LNCaP clone FGC (cell line): ENCODE results near the gene EPB41L4A.
"Not testable (repeated sequence)": the region's sequence is repeated elsewhere in the genome, so short reads cannot be mapped to it uniquely, and the experiment has no call there.

ENCODE experiments used
- DNase-seq: peaks from one replicate; pipeline ENCODE4 v3.0.0-alpha.2; 2011; ENCODE audit warnings: low read depth
- H3K4me3 ChIP-seq: 2 replicates; pipeline ENCODE4 v1.5.1; 2011; ENCODE audit warnings: mild to moderate bottlenecking, low read depth, low read length, control low read depth
- CTCF ChIP-seq: IDR thresholded peaks from 2 replicates; pipeline ENCODE4 v1.5.1; 2012; ENCODE audit warnings: mild to moderate bottlenecking; ENCODE audit not compliant: control insufficient read depth, insufficient read depth; ENCODE audit errors: extremely low read depth

The EPB41L4A gene

GRCh38 chr5:112216140-112216539 is 202.9 kb downstream of the EPB41L4A start:
- no peak for DNase-seq
- TF ChIP-seq CTCF: no peak

GRCh38 chr5:112210430-112211005 is 208.6 kb downstream of the EPB41L4A start:
- H3K4me3 ChIP-seq: no peak overlapping the region
- TF ChIP-seq CTCF: peak; percentile 68
- DNase-seq: peak; percentile 11

More at GRCh38 chr5:112216140-112216539, 202.9 kb downstream of the EPB41L4A start:
- H3K4me3 ChIP-seq: no peak overlapping the region

- no peak overlapping the region for H3K4me3 ChIP-seq
- no peak for TF ChIP-seq CTCF
- DNase-seq: no peak
These were observed 210.1 kb downstream of the EPB41L4A start for GRCh38 chr5:112208699-112209615.

- not testable (repeated sequence) for DNase-seq, H3K4me3 ChIP-seq
These were observed 210.9 kb downstream of the EPB41L4A start for GRCh38 chr5:112208195-112208594.

GRCh38 chr5:112205846-112206245 is 213.2 kb downstream of the EPB41L4A start:
- H3K4me3 ChIP-seq: no peak overlapping the region
- DNase-seq: no peak
- no peak for TF ChIP-seq CTCF

- DNase-seq: no peak
- no peak for TF ChIP-seq CTCF
- no peak overlapping the region for H3K4me3 ChIP-seq
These were observed 215.8 kb downstream of the EPB41L4A start for GRCh38 chr5:112203229-112203628.

- H3K4me3 ChIP-seq: no peak overlapping the region
- no peak for TF ChIP-seq CTCF
- DNase-seq: no peak
These were observed 216.4 kb downstream of the EPB41L4A start for GRCh38 chr5:112202694-112203093.
